HUES48 (cell line): Measurements from ENCODE around the gene COL1A1.

ENCODE experiments used
- H3K27ac ChIP-seq: one replicate; pipeline ENCODE4 v1.7.0; 2013; ENCODE audit warnings: low read depth, low read length, inconsistent platforms
- H3K27me3 ChIP-seq: 2 replicates; pipeline ENCODE4 v1.6.1; 2013; ENCODE audit warnings: mild to moderate bottlenecking, low read length; ENCODE audit not compliant: control insufficient read depth, insufficient read depth
- H3K36me3 ChIP-seq: 2 replicates; pipeline ENCODE4 v1.6.1; 2013; ENCODE audit warnings: low read length; ENCODE audit not compliant: control insufficient read depth, insufficient read depth
- H3K4me1 ChIP-seq: 2 replicates; pipeline ENCODE4 v1.6.1; 2013; ENCODE audit warnings: mild to moderate bottlenecking, low read length; ENCODE audit not compliant: control insufficient read depth, insufficient read depth
- H3K4me3 ChIP-seq: 2 replicates; pipeline ENCODE4 v1.5.1; 2013; ENCODE audit warnings: mild to moderate bottlenecking, low read depth, low read length
- H3K9ac ChIP-seq: 2 replicates; pipeline ENCODE4 v1.6.1; 2013; ENCODE audit warnings: mild to moderate bottlenecking, low read depth, low read length, moderate library complexity
- H3K9me3 ChIP-seq: 2 replicates; pipeline ENCODE4 v1.6.1; 2013; ENCODE audit warnings: low read length; ENCODE audit not compliant: control insufficient read depth, insufficient read depth

COL1A1 gene

GRCh38 chr17:50143461-50144176, 57.8 kb downstream of the COL1A1 start:
- Histone ChIP-seq H3K9ac (no peak overlapping the region), H3K27ac (no peak overlapping the region), H3K4me3 (no peak overlapping the region), H3K27me3 (no peaks in the 10 kb centered on the region; the same call in 1 of the 2 replicates), H3K4me1 (peaks cover 18% of the 10 kb centered on the region; the same call in 1 of the 2 replicates), H3K36me3 (peaks cover 19% of the 10 kb centered on the region), H3K9me3 (no peaks in the 10 kb centered on the region)

- no peak overlapping the region for H3K4me3 ChIP-seq
- no peaks in the 10 kb centered on the region for H3K27me3 ChIP-seq
- no peak overlapping the region for H3K9ac ChIP-seq
- H3K9me3 ChIP-seq: no peaks in the 10 kb centered on the region
- H3K36me3 ChIP-seq: peaks cover 26% of the 10 kb centered on the region
- no peak overlapping the region for H3K27ac ChIP-seq
- H3K4me1 ChIP-seq: peaks cover 5% of the 10 kb centered on the region; the same call in 1 of the 2 replicates
These were observed 59.7 kb downstream of the COL1A1 start for GRCh38 chr17:50141745-50142110.

- no peak overlapping the region for H3K27ac ChIP-seq
- peaks cover 26% of the 10 kb centered on the region for H3K36me3 ChIP-seq
- no peaks in the 10 kb centered on the region for H3K9me3 ChIP-seq
- H3K27me3 ChIP-seq: no peaks in the 10 kb centered on the region
- H3K4me1 ChIP-seq: no peaks in the 10 kb centered on the region
- no peak overlapping the region for H3K9ac ChIP-seq
- no peak overlapping the region for H3K4me3 ChIP-seq
These were observed 60.2 kb downstream of the COL1A1 start for GRCh38 chr17:50141026-50141744.

GRCh38 chr17:50139950-50140885, 61.2 kb downstream of the COL1A1 start:
- no peaks in the 10 kb centered on the region for H3K27me3 ChIP-seq
- peaks cover 26% of the 10 kb centered on the region for H3K36me3 ChIP-seq
- no peaks in the 10 kb centered on the region for H3K9me3 ChIP-seq
- no peak overlapping the region for H3K9ac ChIP-seq
- no peak overlapping the region for H3K27ac ChIP-seq
- H3K4me3 ChIP-seq: no peak overlapping the region
- no peaks in the 10 kb centered on the region for H3K4me1 ChIP-seq

- Histone ChIP-seq H3K27ac (no peak overlapping the region), H3K4me1 (peaks cover 6% of the 10 kb centered on the region), H3K27me3 (no peaks in the 10 kb centered on the region), H3K9ac (no peak overlapping the region), H3K9me3 (no peaks in the 10 kb centered on the region), H3K36me3 (peaks cover 25% of the 10 kb centered on the region), H3K4me3 (no peak overlapping the region)
These were observed 62.1 kb downstream of the COL1A1 start for GRCh38 chr17:50139185-50139783.

GRCh38 chr17:50137042-50137441, 64.4 kb downstream of the COL1A1 start:
- Histone ChIP-seq H3K27me3 (peaks cover 10% of the 10 kb centered on the region), H3K27ac (no peak overlapping the region), H3K9ac (no peak overlapping the region), H3K9me3 (no peaks in the 10 kb centered on the region), H3K36me3 (peaks cover 23% of the 10 kb centered on the region), H3K4me3 (no peak overlapping the region), H3K4me1 (peaks cover 21% of the 10 kb centered on the region)

- Histone ChIP-seq H3K4me1 (peaks cover 21% of the 10 kb centered on the region), H3K9ac (no peak overlapping the region), H3K9me3 (no peaks in the 10 kb centered on the region), H3K4me3 (no peak overlapping the region), H3K36me3 (peaks cover 20% of the 10 kb centered on the region), H3K27me3 (peaks cover 18% of the 10 kb centered on the region), H3K27ac (no peak overlapping the region)
These were observed 65.2 kb downstream of the COL1A1 start for GRCh38 chr17:50136096-50136687.

GRCh38 chr17:50135316-50136095, 65.9 kb downstream of the COL1A1 start:
- Histone ChIP-seq H3K4me1 (peaks cover 21% of the 10 kb centered on the region), H3K9ac (no peak overlapping the region), H3K9me3 (no peaks in the 10 kb centered on the region), H3K27me3 (peaks cover 25% of the 10 kb centered on the region), H3K27ac (no peak overlapping the region), H3K4me3 (no peak overlapping the region), H3K36me3 (peaks cover 13% of the 10 kb centered on the region)

- Histone ChIP-seq H3K36me3 (peaks cover 13% of the 10 kb centered on the region), H3K9ac (no peak overlapping the region), H3K27me3 (peaks cover 25% of the 10 kb centered on the region), H3K4me3 (no peak overlapping the region), H3K4me1 (peaks cover 21% of the 10 kb centered on the region), H3K9me3 (no peaks in the 10 kb centered on the region), H3K27ac (no peak overlapping the region)
These were observed 67.0 kb downstream of the COL1A1 start for GRCh38 chr17:50134206-50135110.
